ENCODE data around the gene CAMTA1. TPM values are rescaled to one million over a fixed set of nuclear protein-coding genes. Genes with fewer than 3 reads are reported as not detected.

The CAMTA1 gene
- total RNA-seq, 2 donors from 2014 or later, result 36.7 to 51.9 TPM

DNA sequence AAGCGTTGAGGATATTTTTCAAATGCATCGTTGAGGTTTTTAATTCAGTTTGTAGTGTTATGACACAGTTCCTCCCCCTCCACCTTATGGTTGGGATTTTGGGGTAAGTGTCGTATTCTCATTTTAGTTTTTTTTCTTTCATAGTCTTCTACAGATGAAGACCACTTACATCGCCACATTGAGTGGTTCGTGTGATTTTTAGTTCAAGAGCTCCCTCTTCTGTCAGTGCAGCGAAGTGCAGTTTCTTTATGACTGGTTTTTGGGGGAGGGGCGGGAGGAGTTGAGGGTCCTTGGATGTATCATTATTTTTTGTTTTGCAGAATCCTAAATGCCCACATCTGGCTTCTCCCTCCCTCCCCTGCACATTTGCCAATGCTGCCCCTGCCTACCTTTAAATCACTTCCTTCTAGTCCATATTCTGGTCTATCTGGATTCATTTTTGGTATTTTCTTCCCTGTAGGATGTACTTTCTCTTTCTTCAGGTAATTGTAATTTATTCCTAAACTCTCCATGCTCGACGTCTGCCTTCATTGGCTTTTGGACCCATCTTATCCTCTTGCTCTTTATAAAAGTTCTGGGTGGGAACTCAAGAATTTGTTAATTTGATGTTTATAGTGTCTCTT, 433.1 kb downstream of the CAMTA1 start:
- H3K36me3 Mint-ChIP-seq (ENCODE audit: low read depth), result no peaks in the 10 kb centered on the region
- H3K27me3 Mint-ChIP-seq, result peaks cover 30% of the 10 kb centered on the region
- no peaks in the 10 kb centered on the region for H3K9me3 Mint-ChIP-seq
- H3K4me1 Mint-ChIP-seq, result no peaks in the 10 kb centered on the region
- H3K27ac Mint-ChIP-seq, result no peak overlapping the region
- ATAC-seq (replicated peaks), result no peak
- H3K4me3 Mint-ChIP-seq, result no peak overlapping the region

DNA sequence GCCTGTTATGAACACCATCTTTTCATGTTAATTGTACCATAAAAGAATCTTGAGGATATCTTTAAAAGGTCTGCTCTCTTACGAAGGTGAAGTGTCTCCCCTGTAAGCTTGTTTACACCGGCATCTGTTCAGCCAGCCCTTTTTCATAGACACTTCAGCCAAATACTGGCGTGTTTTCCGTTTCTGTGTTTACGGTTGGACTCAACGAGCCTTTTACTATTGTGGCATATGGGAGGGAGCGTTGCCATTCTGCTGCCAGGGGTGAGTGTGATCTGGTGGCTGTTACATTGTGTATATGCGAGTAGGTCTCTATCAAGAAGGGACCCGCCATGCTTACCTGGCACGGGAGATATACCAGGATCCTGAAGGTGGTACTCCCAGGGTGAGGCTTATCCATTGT, 433.8 kb downstream of the CAMTA1 start:
- Mint-ChIP-seq H3K4me1 (no peaks in the 10 kb centered on the region), H3K4me3 (no peak overlapping the region), H3K36me3 (ENCODE audit: low read depth) (no peaks in the 10 kb centered on the region), H3K9me3 (no peaks in the 10 kb centered on the region), H3K27me3 (peaks cover 31% of the 10 kb centered on the region), H3K27ac (no peak overlapping the region)
- no peak for ATAC-seq (replicated peaks)

DNA sequence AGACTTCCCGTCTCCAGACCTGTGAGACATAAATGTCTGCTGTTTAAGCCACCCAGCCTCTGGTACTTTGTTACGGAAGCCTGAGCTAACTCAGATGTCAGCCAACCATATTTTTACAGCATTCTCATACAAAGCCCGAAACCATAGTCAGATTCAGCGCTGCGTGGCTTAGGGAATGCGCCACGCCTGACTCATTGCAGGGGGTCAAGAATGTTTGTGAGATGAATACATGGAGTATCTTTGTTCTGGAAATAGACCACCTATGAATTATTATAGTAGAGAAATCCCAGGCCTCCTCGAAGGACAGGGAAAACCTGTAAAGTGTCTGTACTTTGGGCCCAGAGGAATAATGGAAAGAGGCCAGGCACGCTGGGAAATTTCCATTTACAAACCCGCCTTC, 434.8 kb downstream of the CAMTA1 start:
- no peaks in the 10 kb centered on the region for H3K36me3 Mint-ChIP-seq (ENCODE audit: low read depth)
- no peak for ATAC-seq (replicated peaks)
- H3K9me3 Mint-ChIP-seq, result no peaks in the 10 kb centered on the region
- peaks cover 27% of the 10 kb centered on the region for H3K27me3 Mint-ChIP-seq
- H3K4me3 Mint-ChIP-seq, result no peak overlapping the region
- no peak overlapping the region for H3K27ac Mint-ChIP-seq
- H3K4me1 Mint-ChIP-seq, result no peaks in the 10 kb centered on the region

DNA sequence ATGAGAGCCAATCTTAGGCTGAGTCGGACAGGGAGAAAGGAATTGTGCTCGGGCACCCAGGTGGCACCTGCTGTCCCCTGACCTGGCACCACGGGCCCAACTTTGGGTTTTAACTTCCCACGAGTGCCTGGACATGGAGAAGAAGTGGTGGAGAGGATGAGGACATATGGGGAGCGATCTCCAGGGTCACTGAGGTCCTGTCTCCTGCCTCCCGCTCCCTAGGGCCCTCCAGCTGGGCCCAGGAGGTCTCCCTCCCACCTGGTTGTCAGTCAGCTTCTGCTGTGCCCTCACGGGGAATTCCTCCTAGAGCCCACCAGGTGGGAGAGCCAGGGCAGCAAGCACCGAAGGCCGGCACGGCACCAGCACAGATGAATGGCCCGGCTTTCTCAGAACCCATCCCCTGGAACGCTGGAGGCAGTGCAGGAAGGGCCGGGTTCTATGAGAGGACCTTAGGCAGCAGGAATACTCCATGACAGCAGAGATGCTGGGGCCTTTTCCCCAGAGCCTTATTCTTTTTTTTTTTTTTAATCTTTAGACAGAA, 435.5 kb downstream of the CAMTA1 start:
- no peaks in the 10 kb centered on the region for H3K4me1 Mint-ChIP-seq
- no peaks in the 10 kb centered on the region for H3K36me3 Mint-ChIP-seq (ENCODE audit: low read depth)
- H3K9me3 Mint-ChIP-seq, result no peaks in the 10 kb centered on the region
- H3K4me3 Mint-ChIP-seq, result no peak overlapping the region
- ATAC-seq (replicated peaks), result no peak
- H3K27me3 Mint-ChIP-seq, result peaks cover 28% of the 10 kb centered on the region
- H3K27ac Mint-ChIP-seq, result no peak overlapping the region

DNA sequence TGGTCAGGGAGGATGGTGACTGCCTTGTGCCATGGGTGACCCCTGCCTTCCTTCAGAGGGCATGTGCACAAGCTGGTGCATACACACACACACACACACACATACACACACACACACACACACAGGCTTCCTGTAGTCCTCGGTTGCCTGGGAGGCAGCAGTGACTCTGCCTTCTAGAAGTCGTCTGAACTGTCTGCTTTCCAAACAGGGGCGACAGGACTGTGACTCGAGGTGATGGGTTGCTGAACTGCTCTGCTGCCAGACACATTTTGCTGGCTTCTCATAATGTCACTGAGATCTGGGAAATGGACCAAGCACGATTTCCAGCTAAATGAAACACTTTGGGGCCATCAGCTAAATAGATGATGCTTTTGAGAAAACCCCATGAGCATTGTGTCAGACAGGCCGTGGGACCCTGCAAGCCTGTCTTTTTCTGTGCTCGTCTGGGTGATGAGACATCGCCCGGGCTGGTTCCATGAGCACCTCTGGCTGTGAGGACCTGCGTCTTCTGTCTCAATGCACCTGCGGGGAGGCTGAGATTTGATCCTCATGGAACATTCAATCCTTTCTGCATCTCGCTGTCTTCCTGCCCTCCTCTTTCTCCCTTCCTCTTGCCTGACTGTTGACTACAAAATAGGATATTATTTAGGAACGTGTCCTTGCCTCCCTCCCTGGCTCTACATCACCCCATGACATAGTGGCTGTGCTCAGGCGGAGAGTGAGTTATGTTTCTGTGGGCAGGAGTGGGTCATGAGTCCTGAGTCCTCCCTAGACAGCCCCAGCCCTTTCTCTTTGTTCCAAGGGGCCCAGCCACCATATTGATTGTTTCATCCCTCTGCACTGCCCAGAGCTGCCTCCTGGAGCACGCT, 436.8 kb downstream of the CAMTA1 start:
- Mint-ChIP-seq H3K4me3 (no peak overlapping the region), H3K4me1 (no peaks in the 10 kb centered on the region), H3K9me3 (no peaks in the 10 kb centered on the region), H3K27me3 (peaks cover 19% of the 10 kb centered on the region), H3K27ac (no peak overlapping the region), H3K36me3 (ENCODE audit: low read depth) (no peaks in the 10 kb centered on the region)
- no peak for ATAC-seq (replicated peaks)

DNA sequence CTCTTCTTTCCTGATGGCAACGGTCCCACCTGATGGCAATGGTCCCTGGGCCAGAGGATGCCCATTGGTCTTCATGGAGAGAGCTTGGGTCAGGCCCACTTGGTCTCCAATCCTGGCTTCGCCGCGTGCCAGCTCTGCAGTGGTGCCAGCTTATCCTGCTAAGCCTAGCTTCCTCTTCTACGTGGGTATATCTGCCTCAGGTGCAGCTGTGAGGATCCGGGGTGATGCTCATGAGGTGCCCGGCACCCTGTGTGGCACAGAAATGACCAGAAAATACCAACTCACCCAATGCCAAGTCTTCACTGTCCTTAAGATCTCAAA, 437.4 kb downstream of the CAMTA1 start:
- peaks cover 20% of the 10 kb centered on the region for H3K27me3 Mint-ChIP-seq
- H3K4me3 Mint-ChIP-seq, result no peak overlapping the region
- no peaks in the 10 kb centered on the region for H3K36me3 Mint-ChIP-seq (ENCODE audit: low read depth)
- no peak overlapping the region for H3K27ac Mint-ChIP-seq
- no peaks in the 10 kb centered on the region for H3K9me3 Mint-ChIP-seq
- ATAC-seq (replicated peaks), result no peak
- no peaks in the 10 kb centered on the region for H3K4me1 Mint-ChIP-seq

DNA sequence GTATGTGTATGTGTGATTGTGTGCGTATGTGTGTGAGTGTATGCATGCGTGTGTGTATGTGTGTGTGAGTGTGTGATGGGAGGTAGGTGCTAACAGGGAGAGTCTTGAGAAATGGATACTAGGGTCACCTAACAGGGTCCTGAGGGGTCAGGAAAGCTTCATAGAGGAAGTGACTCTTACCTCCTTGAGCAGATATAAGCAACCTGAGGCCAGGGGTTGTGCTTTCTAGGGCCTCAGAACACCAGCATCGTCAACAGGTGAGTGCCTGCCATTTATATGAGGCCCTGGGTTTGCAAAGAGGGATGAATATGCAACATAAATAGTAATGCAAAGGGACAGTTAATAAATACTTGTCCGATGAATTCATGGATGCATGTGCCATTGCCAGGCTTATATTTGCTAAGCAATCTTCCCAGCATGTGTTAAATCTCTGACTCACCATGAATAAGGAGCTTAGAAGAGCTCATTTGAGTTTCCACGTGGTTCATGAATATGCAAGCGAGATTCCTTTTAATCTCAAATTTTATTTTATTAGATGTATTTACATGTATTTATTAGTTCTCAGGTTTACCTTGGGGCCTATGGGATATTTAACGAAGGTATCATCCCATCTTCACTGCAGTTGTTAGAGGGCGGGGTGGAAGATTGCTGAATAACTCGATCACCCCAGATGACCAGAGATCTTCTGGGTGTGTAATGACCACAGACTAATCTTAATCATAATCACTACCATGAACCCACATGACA, 438.3 kb downstream of the CAMTA1 start:
- Mint-ChIP-seq H3K4me3 (no peak overlapping the region), H3K27ac (no peak overlapping the region), H3K36me3 (ENCODE audit: low read depth) (no peaks in the 10 kb centered on the region), H3K27me3 (peaks cover 17% of the 10 kb centered on the region), H3K4me1 (no peaks in the 10 kb centered on the region), H3K9me3 (no peaks in the 10 kb centered on the region)
- no peak for ATAC-seq (replicated peaks)

DNA sequence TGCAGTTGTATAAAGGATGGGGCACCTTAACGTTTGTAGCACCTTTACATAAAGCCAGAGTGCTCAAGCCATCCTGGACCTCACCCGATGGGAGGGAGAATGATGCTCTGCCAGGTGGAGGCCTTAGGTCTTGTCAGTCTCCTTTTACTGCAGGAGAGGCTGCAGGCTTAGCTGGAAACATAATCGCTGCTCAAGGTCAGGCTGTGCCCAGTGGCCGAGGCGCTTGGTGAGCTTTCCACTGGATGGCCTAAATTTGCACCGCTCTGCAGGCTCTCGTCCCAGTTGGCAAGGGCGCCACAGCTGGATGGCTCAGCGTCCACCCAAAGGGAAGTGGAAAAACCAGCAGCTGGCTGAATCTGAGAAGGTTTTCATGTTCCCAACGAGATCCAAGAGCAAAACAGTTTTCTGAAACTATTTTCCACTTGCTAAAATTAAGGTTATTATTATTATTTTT, 438.9 kb downstream of the CAMTA1 start:
- Mint-ChIP-seq H3K27ac (no peak overlapping the region), H3K27me3 (peaks cover 19% of the 10 kb centered on the region), H3K9me3 (no peaks in the 10 kb centered on the region), H3K4me1 (no peaks in the 10 kb centered on the region), H3K4me3 (no peak overlapping the region), H3K36me3 (ENCODE audit: low read depth) (no peaks in the 10 kb centered on the region)
- no peak for ATAC-seq (replicated peaks)

DNA sequence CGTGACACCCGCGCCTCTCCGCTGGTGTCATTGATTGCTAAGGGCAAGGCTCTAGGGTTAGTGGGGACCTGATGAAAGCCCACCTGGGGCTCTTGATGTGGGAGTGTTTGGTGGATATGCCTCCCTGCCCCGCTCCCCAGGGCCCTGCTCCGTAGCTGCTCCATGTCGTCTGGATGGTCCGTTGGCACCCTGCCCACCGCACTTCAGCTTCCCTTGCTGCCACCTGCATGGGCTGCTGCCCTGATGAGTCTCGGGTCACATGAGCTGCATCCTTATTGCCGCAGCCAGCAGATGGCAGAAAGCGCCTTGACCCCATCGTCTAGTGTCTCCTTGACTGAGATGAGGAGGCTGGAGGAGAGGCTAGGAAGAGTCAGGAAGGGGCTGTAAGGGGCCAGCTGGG, 439.4 kb downstream of the CAMTA1 start:
- ATAC-seq (replicated peaks), result no peak
- no peaks in the 10 kb centered on the region for H3K4me1 Mint-ChIP-seq
- no peaks in the 10 kb centered on the region for H3K36me3 Mint-ChIP-seq (ENCODE audit: low read depth)
- no peak overlapping the region for H3K4me3 Mint-ChIP-seq
- no peak overlapping the region for H3K27ac Mint-ChIP-seq
- peaks cover 20% of the 10 kb centered on the region for H3K27me3 Mint-ChIP-seq
- no peaks in the 10 kb centered on the region for H3K9me3 Mint-ChIP-seq

DNA sequence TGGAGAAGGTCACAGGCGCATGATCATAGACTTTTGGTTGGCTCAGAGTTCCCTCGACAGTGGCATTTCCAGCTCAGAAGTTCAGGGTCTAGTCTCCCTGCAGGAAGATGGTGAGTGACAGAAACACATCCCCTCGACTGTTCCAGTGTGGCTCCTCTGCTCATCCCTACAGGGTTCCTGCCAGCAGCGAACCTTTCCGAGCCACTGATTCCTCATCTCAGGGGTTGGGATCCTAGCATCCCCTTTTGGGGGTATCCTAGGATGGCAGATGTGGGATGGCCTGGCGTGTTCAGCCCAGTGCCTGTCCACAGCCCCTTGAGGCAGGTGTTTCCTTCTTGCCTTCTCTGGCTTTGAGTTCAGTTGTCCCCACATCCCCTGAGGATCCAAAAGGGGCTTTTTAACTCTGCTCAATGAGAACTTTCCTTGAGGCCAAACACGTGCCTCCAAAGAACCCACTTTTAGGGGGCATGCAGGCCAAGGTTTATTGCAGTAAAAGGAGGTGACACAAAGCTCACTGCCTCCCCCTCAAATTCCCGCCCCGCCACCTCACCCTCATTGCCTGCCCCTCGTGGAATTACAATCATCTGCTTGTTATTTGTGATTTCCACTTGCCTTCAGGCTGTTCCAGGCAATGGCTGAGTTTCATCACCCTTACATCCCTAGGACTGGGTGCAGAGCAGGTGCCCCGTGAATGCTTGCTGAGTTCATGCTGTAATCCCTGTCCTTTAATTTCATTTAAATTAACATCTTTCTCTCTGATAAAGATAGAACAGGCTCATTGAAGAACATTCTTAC, 440.7 kb downstream of the CAMTA1 start:
- Mint-ChIP-seq H3K27me3 (peaks cover 20% of the 10 kb centered on the region), H3K4me1 (no peaks in the 10 kb centered on the region), H3K4me3 (no peak overlapping the region), H3K36me3 (ENCODE audit: low read depth) (no peaks in the 10 kb centered on the region), H3K27ac (no peak overlapping the region), H3K9me3 (no peaks in the 10 kb centered on the region)
- ATAC-seq (replicated peaks), result no peak

DNA sequence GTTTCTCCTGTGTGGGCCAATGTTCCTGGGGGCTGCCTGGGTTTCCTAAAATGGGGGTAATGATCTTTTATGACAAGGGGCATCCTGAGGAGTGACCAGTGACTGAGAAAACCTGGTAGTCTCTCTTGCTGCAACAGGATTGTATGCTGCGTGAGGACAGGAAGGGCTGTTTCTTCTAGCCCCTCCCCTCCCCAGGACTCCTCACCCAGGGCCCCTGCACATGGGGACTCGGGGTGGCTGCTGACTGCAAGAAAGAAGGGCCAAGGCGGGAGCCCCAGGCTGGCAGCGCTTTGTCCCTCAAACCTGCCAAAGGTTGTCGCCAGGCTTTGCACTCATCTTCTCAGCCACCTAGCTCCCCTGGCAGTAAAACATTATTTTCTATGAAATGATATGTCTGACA, 442.4 kb downstream of the CAMTA1 start:
- H3K27ac Mint-ChIP-seq, result no peak overlapping the region
- no peak overlapping the region for H3K4me3 Mint-ChIP-seq
- ATAC-seq (replicated peaks), result no peak
- peaks cover 20% of the 10 kb centered on the region for H3K27me3 Mint-ChIP-seq
- H3K36me3 Mint-ChIP-seq (ENCODE audit: low read depth), result no peaks in the 10 kb centered on the region
- H3K4me1 Mint-ChIP-seq, result no peaks in the 10 kb centered on the region
- H3K9me3 Mint-ChIP-seq, result no peaks in the 10 kb centered on the region

DNA sequence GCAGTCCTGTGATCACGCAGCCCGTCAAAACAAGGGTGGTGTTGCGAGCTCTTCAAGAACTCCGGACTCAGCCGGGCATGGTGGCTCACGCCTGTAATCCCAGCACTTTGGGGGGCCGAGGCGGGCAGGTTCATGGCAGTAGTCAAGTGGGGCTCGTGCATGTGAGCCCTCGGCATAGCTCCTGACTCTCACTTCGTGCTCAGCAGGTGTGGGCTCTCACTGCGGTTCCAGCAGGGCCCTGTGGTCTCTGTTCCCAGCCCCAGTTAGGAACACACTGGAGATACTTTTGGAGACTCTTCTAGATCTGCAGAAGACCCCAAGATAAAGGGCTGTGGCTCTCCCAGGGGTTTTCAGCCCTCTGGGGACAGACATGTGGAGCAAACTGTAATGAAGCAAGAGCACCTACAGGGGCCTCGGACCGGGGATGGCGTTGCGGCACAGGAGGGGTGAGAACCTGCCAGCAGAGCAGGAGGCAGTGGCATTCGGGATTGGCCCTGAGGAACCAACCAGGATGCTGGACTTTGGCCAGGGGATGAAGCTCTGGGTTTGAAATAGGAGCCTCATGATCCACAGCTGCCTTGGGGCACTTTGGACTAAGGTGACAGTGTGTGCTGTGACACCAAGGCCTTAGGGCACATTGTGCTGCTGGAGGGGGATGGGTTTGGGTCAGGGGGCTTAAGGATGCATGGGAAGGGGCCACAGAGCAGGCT, 443.2 kb downstream of the CAMTA1 start:
- H3K4me1 Mint-ChIP-seq, result no peaks in the 10 kb centered on the region
- peaks cover 16% of the 10 kb centered on the region for H3K27me3 Mint-ChIP-seq
- ATAC-seq (replicated peaks), result no peak
- H3K9me3 Mint-ChIP-seq, result no peaks in the 10 kb centered on the region
- H3K4me3 Mint-ChIP-seq, result no peak overlapping the region
- H3K27ac Mint-ChIP-seq, result no peak overlapping the region
- no peaks in the 10 kb centered on the region for H3K36me3 Mint-ChIP-seq (ENCODE audit: low read depth)

DNA sequence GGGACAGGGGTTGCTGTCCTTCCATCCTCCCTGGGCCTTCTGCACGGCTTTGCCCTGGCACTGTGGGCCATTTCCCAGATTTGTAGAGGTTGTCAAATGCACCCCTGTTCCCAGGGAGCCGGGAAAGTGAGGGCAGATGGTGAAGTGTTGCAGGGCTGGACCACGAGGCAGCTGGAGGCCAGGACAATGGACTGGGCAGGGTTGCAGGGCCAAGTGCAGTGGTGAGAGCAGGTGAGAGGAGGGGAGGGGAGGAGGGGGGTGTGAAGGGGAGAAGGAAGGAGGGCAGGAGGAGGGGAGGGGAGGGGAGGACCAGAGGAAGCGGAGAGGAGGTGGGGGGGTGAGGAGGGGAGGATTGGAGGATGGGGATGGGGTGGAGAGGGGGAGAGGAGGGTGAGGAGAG, 443.9 kb downstream of the CAMTA1 start:
- H3K27me3 Mint-ChIP-seq, result peaks cover 16% of the 10 kb centered on the region
- ATAC-seq (replicated peaks), result no peak
- H3K9me3 Mint-ChIP-seq, result no peaks in the 10 kb centered on the region
- no peaks in the 10 kb centered on the region for H3K4me1 Mint-ChIP-seq
- no peaks in the 10 kb centered on the region for H3K36me3 Mint-ChIP-seq (ENCODE audit: low read depth)
- no peak overlapping the region for H3K4me3 Mint-ChIP-seq
- no peak overlapping the region for H3K27ac Mint-ChIP-seq

All from activated T-helper 17 cell treated with anti-CD3 and anti-CD28 coated beads, Interleukin-2, amount 50 U/mL, for 72 hours (primary cell).